H1 (cell line): Measurements from ENCODE around the gene DNAJB11. TPM values are rescaled to one million over a fixed set of nuclear protein-coding genes. Genes with fewer than 3 reads are reported as not detected.

Experiments used
- ATF2 ChIP-seq: IDR thresholded peaks from 2 replicates; pipeline ENCODE4 v1.6.1; 2012; ENCODE audit warnings: low read length, inconsistent platforms
- CREB1 ChIP-seq: IDR thresholded peaks from 2 replicates; pipeline ENCODE4 v1.6.1; 2012; ENCODE audit warnings: inconsistent platforms
- HDAC6 ChIP-seq: IDR thresholded peaks from one replicate; pipeline ENCODE4 v1.7.1; 2012; ENCODE audit warnings: low read depth, mild to moderate bottlenecking, inconsistent platforms, low read length, moderate library complexity
- NRF1 ChIP-seq: IDR thresholded peaks from 2 replicates; pipeline ENCODE4 v1.6.1; 2011; ENCODE audit warnings: mild to moderate bottlenecking, low read depth, low read length, improper control_type of control experiment
- POU5F1 ChIP-seq: IDR thresholded peaks from 2 replicates; pipeline ENCODE4 v1.6.1; 2011; ENCODE audit warnings: low read depth, mild to moderate bottlenecking, low read length, moderate library complexity
- RBBP5 ChIP-seq: IDR thresholded peaks from 2 replicates; pipeline ENCODE4 v1.7.1; 2012; ENCODE audit warnings: low read depth, mild to moderate bottlenecking, inconsistent platforms, low read length, moderate library complexity, borderline replicate concordance
- SIRT6 ChIP-seq: IDR thresholded peaks from one replicate; pipeline ENCODE4 v1.7.1; 2012; ENCODE audit warnings: low read length, inconsistent platforms
- TCF12 ChIP-seq: IDR thresholded peaks from 2 replicates; pipeline ENCODE4 v1.6.1; 2011; ENCODE audit warnings: low read depth, mild to moderate bottlenecking, low read length
- ZNF274 ChIP-seq: IDR thresholded peaks from 2 replicates; pipeline ENCODE4 v1.7.0; 2012; ENCODE audit warnings: low read length, borderline replicate concordance; ENCODE audit errors: extremely low read depth
- polyA plus RNA-seq, 7 experiments: library from polyadenylated mRNA; depleted of rRNA in 3 of 7; stranded (reverse) in 5 of 7; unstranded in 2 of 7; fragments of >200 nt in 5 of 7; fragments of 200-250 nt in 2 of 7; gene quantifications; 1 replicate in 5 of 7; 2 replicates in 1 of 7; 4 replicates in 1 of 7; pipeline versions ENCODE4 v1.2.1 to v1.2.3, GENCODE V29; 2011 to 2013; ENCODE audit warnings: missing spikeins in 2 of 7, mixed read lengths in 2 of 7
- total RNA-seq: library from RNA; stranded (reverse); fragmentation: NEBNext Ultra II Directional; extraction: Animal tissue kit (Norgen Biotek cat#: 25700); gene quantifications from 2 replicates; pipeline ENCODE4 v1.2.1, GENCODE V29; 2021
- TF ChIP-seq, protein P1 (sequence below): IDR thresholded peaks from 2 replicates; pipeline ENCODE4 v1.6.1; 2012; ENCODE audit warnings: inconsistent platforms

Gene DNAJB11
- total and polyA plus RNA-seq, 2 of the 8 experiments (the other 6 are each of a cell fraction or from before 2014, with no cell fraction given), result 14.6 to 63.9 TPM

GRCh38 chr3:186625600-186626042 is 55.1 kb downstream of the DNAJB11 start (continued):
- TF ChIP-seq CREB1 (no peak), TCF12 (no peak), NRF1 (no peak), POU5F1 (no peak), ATF2 (no peak), SIRT6 (no peak), HDAC6 (no peak), ZNF274 (no peak), RBBP5 (no peak)
- TF ChIP-seq, protein P1, sequence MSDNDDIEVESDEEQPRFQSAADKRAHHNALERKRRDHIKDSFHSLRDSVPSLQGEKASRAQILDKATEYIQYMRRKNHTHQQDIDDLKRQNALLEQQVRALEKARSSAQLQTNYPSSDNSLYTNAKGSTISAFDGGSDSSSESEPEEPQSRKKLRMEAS, result no peak
